Measurements from ENCODE around the gene NAT8L.

Gene NAT8L

DNA sequence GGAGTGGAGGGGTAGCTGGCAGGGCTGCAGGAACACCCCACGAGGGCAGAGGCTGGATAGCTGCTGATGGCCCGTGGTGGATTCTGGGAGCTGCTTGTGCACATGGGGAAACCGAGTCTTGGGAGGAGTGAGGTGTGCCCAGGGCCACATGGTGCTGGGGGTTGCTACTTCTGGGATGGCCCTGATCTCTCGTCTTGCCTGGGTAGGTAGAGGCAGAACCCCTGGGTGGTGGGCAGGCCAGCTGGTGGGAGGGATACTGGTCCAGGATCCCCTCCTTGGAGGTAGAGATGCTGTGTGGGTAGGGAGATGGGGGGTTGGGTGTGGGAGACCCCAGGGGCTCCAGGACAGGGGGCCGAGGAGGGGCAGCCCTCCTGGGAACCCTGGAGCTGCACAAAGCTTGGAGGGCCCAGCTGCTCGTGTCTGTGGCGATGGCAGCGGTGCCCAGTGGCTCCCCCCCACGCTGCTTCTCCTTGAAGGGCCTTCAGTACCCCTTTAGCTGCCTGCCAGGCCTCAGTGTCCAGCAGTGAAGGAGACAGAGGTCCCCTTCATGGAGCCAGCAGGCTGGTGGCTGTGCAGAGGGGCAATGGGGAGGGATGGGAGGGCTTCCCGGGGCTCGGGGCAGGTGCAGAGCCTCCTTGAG is 3.2 kb downstream of the NAT8L start:
- no peak overlapping the region for H3K4me3 ChIP-seq (replicated peaks; ENCODE audit: low read depth, low read length)
- no peak for DNase-seq (ENCODE audit: extremely low read depth, low read depth)
- TF ChIP-seq CTCF (IDR thresholded peaks at IDR 0.05; ENCODE audit: low read depth, low read length, missing control alignments): no peak

DNA sequence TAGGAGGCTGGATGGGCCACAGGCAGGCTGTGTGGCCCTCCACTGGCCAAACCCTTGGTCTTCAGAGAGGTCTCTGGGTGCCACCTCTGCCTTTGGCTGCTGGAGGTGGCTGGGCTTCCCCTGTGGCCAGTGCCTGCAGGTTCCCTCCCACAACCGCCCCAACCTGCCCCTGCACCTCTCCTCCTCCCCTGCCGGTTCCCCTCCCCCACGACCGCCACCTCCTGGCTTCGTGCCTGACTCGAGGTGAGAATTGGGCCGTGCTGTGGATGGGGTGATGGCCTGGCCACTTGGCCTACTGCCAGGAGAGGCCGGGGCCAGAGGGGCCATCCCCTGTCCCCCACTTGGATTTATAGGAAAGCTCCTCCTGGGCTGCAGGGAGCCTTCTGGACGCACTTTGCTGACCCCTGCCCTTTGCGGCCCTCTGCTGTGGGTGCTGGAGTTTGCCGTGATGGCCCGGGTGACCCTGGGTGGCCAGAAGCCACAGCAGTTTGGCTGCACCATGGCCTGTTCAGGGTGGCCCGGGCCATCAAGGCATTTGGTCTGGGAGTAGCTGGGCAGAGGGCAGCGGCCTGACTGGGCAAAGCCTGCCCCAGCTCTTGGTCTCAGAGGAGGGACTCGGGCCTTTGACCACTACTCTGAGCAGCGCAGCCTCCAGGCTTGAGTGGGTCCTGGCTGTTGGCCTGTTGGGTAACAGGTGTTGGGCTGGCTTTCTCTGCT is 3.8 kb downstream of the NAT8L start:
- no peak for TF ChIP-seq CTCF (IDR thresholded peaks at IDR 0.05; ENCODE audit: low read depth, low read length, missing control alignments)
- no peak for DNase-seq (ENCODE audit: extremely low read depth, low read depth)
- H3K4me3 ChIP-seq (replicated peaks; ENCODE audit: low read depth, low read length): no peak overlapping the region

GRCh38 chr4:2063557-2064275 is 4.6 kb downstream of the NAT8L start:
- no peak overlapping the region for H3K4me3 ChIP-seq (replicated peaks; ENCODE audit: low read depth, low read length)
- no peak for TF ChIP-seq CTCF (IDR thresholded peaks at IDR 0.05; ENCODE audit: low read depth, low read length, missing control alignments)
- no peak for DNase-seq (ENCODE audit: extremely low read depth, low read depth)

DNA sequence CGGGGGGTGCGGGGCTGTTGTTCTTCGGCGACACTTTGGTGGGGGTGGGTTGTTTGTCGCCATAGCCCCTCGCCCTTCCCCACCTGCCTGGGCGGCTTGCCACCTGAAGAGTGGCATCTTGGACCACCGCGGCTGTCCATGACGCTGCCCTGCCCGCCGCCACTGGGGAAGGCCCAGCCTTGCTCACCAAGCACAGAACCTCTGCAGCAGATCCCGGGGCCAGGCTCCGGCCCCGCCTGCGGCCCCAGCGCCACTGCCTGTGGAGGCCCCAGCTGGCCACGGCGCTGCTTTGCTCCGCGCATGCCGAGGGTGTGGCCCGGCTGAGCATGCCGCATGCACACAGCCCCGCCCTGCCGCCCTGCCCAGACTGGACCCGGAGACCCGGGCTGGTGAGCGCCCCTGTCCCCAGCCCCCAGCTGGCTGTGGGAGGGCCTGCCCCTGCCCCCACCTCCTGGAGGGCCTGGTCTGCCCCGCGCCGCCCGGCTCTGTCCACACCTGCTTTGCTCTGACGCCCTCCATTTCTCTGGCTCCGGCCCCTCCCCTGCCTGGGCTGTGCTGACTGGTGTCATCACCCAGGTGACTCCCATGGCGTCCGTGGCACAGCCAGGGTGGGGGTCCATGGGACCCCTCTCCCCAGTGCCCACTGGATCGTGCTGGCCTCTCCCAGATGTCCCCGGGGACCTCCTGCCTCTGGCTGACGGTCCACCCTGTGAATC is 5.3 kb downstream of the NAT8L start:
- no peak overlapping the region for H3K4me3 ChIP-seq (replicated peaks; ENCODE audit: low read depth, low read length)
- DNase-seq (ENCODE audit: extremely low read depth, low read depth): no peak
- no peak for TF ChIP-seq CTCF (IDR thresholded peaks at IDR 0.05; ENCODE audit: low read depth, low read length, missing control alignments)

DNA sequence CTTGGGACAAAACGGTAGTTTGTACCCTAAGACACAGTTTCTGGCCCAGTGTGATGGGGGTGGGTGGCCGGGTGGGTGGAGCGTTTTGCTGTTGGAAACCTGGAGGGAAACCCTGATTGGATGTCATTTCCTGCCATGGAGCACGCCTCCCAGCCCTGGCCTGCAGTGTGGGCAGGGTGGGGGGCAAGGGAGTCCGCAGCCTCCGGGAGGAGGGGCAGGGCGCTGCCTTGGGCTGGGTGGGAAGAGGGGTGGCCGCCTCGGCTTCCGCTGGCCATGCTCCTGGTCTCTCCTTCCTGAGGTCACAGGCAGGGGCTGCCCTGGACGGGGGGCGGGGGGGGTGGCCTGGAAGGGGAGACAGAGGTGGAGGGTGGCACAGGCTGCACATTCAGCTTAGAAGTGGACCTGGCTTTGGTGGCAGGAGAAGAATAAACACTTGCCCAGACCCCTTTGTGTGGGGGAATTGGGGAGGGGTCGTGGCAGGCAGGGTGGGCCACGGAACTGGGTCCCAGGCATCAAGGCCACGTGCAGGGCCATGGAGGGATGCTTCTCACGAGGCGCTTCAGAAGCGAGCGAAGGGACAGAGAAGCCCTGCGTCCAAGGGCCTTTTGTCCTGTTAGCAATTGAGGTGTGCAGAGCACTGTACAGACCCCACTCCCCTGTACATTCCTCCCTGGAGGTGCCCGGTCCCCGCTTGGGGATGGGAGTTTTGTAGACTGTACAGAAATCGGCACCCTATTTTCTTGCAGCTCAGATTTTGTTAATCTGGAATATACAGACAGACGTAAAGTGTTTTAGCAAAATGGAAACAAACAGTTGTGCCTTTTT is 6.2 kb downstream of the NAT8L start:
- no peak overlapping the region for H3K4me3 ChIP-seq (replicated peaks; ENCODE audit: low read depth, low read length)
- no peak for DNase-seq (ENCODE audit: extremely low read depth, low read depth)
- no peak for TF ChIP-seq CTCF (IDR thresholded peaks at IDR 0.05; ENCODE audit: low read depth, low read length, missing control alignments)

- DNase-seq (ENCODE audit: extremely low read depth, low read depth): no peak
- TF ChIP-seq CTCF (IDR thresholded peaks at IDR 0.05; ENCODE audit: low read depth, low read length, missing control alignments): no peak
- no peak overlapping the region for H3K4me3 ChIP-seq (replicated peaks; ENCODE audit: low read depth, low read length)
Measured at GRCh38 chr4:2066011-2066551, 7.0 kb downstream of the NAT8L start.

All from HFF-Myc (cell line).